ENCODE data around the gene FKBP10.
A peak's percentile ranks its signal among the peaks of the same experiment; 100 is the strongest.
"Not testable (repeated sequence)": the region's sequence is repeated elsewhere in the genome, so short reads cannot be mapped to it uniquely, and the experiment has no call there.

The FKBP10 gene

DNA sequence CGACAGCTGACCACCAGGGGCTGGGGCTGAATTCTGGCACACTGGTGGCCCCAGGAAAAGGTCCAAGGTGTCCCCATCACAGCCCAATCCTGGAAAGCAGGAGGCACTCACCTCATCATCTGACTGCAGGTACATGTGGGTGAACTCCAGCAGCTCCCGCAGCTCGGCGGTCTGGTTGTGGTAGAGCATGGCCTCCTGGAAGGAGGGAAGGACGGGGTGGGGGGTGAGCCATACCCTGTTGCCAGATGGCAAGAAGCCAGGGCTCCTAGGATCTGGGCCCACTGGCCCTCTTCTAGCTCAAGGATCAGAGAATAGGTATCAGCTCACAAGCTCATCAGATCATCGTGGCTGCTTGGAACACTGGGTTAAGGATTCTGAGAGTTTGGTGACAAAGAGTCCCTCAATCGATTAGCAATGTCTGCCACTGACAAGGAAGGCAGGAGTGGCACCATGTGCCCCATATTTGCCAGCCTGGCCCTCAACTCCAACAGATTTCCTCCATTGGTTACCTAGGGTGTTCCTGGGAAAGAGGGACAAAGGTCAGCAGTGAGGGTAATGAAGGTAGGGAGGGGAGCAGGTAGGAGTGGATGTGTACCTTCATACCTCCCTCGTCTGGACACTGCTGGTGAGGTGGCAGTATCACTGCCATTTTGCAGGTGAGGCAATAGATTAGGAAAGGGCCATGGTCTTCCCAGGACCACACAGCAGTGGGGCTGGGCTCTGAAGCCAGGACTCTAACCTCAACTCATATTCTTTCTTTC, 5.9 kb upstream of the FKBP10 start:
- DNase-seq (ENCODE audit: low read depth, low spot score) = no peak

DNA sequence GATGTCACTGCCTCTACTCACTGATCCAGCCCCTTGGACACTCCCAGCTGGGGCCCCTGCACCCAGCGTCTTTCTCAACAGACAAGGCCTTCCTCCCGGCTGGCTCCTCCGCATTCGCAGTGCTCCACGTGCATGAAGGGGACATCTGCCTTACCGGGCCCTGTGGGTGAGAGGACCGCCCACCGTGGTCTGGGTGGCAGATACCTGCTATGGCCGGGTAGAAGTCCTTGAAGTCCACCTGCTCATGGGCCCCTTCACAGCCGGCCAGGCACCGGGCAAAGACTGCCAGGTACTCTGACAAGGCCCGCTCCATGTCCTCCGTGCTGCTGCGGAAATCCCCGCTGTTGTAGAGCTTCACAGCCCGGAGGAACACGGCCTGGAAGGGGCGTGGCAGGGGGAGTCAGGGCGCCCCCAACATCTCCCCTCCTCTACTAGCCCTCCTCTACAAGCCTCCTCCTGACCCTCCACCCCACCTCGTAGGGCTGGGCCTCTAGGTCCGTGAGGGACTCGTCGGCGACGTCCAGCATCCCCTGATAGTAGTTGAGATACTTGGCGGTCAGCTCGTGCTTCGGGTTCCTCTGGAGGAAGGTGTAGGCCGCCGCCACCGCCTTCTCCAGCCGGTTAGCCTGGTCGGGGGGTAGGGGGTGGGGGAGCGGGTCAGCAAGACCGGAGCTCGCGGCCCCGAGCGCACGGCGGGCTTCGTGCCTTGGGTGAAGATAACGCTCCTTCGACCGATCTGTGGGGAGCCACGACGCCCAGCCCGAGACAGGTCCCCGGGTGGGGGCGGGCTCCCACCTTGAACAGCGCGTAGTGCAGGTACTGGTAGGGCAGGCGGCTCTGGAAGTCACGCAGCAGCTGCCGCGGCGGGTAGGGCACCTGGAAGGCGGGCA, 1.9 kb upstream of the FKBP10 start:
- no peak for DNase-seq (ENCODE audit: low read depth, low spot score)

- peak; percentile 94 for DNase-seq (ENCODE audit: low read depth, low spot score)
These were observed 1.0 kb upstream of the FKBP10 start, which contains the start of gene P3H4 for GRCh38 chr17:41811549-41812380. TSS of gene P3H4 (minus strand) at chr17:41811949. CDS start at chr17:41811915, 34 bp downstream.

- DNase-seq (ENCODE audit: low read depth, low spot score) = peak; percentile 25
These were observed 412 bp downstream of the FKBP10 start for GRCh38 chr17:41813152-41813680.

DNA sequence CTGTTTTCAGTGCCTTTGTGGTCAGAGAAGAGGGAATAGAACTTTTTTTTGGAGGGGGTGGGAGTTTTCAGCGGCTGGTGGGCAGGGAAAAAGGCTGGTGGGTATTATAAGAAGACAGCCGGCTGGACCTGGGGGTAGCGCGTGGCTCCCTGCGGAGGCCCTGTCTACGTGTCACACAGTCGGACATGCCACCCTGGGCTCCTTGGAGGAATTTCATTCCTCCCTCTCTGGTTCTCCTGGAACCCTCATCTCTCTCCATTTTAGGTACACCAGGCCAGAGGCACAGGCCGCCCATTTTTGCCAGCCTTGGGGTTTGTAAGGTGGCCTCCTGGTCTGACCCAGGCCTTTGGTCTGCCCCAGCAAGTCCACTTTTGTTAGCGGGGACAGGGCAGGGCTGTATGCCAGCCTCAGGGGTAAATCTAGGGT, 908 bp downstream of the FKBP10 start:
- peak; percentile 39 for DNase-seq (ENCODE audit: low read depth, low spot score)

GRCh38 chr17:41814195-41814594, 1.4 kb downstream of the FKBP10 start:
- peak; percentile 42 for DNase-seq (ENCODE audit: low read depth, low spot score)

- no peak for DNase-seq (ENCODE audit: low read depth, low spot score)
These were observed 4.0 kb downstream of the FKBP10 start for GRCh38 chr17:41816637-41817320.

DNA sequence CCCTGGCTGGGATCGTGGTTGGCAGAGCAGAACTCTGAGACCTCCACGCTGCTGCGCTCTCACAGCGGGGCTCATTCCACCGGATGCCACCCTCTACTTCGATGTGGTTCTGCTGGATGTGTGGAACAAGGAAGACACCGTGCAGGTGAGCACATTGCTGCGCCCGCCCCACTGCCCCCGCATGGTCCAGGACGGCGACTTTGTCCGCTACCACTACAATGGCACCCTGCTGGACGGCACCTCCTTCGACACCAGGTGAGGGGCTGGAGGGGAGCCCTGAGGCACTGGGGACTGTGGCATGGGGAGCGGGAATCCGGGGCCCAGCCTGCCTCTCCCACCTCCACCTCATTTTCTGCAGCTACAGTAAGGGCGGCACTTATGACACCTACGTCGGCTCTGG, 5.2 kb downstream of the FKBP10 start:
- no peak for DNase-seq (ENCODE audit: low read depth, low spot score)

DNA sequence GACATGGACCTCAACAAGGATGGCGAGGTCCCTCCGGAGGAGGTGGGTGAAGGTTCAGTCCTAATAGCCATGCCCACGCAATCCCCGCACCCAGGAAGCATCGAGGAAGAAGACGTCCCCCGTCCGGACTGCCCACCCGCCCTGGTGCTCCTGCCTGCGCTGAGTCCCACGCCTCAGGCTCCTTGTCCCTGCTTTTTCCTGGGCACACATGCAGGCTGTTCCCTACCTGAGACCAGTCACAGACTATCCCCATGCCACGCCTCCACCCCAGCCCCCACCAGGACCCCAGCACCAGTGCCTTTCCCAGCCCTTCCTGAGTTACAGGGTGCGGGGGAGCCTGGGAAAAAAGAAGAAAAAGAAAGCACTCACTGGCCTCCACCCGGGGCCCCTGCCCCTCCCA, 9.0 kb downstream of the FKBP10 start:
- no peak for DNase-seq (ENCODE audit: low read depth, low spot score)

DNA sequence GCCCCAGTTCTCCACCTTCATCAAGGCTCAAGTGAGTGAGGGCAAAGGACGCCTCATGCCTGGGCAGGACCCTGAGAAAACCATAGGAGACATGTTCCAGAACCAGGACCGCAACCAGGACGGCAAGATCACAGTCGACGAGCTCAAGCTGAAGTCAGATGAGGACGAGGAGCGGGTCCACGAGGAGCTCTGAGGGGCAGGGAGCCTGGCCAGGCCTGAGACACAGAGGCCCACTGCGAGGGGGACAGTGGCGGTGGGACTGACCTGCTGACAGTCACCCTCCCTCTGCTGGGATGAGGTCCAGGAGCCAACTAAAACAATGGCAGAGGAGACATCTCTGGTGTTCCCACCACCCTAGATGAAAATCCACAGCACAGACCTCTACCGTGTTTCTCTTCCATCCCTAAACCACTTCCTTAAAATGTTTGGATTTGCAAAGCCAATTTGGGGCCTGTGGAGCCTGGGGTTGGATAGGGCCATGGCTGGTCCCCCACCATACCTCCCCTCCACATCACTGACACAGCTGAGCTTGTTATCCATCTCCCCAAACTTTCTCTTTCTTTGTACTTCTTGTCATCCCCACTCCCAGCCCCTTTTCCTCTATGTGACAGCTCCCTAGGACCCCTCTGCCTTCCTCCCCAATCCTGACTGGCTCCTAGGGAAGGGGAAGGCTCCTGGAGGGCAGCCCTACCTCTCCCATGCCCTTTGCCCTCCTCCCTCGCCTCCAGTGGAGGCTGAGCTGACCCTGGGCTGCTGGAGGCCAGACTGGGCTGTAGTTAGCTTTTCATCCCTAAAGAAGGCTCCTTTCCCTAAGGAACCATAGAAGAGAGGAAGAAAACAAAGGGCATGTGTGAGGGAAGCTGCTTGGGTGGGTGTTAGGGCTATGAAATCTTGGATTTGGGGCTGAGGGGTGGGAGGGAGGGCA, 9.7 kb downstream of the FKBP10 start:
- no peak for DNase-seq (ENCODE audit: low read depth, low spot score)

- DNase-seq (ENCODE audit: low read depth, low spot score) = no peak
These were observed 10.3 kb downstream of the FKBP10 start for GRCh38 chr17:41823141-41823524.

GRCh38 chr17:41823580-41823979, 10.8 kb downstream of the FKBP10 start:
- DNase-seq (ENCODE audit: low read depth, low spot score) = no peak

DNA sequence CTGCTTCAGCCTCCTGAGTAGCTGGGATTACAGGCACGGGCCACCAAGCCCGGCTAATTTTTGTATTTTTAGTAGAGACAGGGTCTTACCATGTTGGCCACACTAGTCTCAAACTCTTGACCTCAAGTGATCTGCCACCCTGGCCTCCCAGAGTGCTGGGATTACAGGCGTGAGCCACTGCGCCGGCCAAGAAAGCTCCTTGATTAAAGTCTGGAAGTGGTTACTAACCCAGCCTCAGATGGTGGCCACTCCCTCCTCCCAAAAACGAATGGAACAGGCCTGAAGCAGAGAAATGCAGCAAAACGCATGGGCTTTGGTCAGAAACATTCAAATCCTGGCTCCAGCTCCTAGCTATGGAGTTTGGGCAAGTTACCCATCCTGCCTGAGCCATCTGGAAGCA, 11.3 kb downstream of the FKBP10 start:
- DNase-seq (ENCODE audit: low read depth, low spot score) = no peak

DNA sequence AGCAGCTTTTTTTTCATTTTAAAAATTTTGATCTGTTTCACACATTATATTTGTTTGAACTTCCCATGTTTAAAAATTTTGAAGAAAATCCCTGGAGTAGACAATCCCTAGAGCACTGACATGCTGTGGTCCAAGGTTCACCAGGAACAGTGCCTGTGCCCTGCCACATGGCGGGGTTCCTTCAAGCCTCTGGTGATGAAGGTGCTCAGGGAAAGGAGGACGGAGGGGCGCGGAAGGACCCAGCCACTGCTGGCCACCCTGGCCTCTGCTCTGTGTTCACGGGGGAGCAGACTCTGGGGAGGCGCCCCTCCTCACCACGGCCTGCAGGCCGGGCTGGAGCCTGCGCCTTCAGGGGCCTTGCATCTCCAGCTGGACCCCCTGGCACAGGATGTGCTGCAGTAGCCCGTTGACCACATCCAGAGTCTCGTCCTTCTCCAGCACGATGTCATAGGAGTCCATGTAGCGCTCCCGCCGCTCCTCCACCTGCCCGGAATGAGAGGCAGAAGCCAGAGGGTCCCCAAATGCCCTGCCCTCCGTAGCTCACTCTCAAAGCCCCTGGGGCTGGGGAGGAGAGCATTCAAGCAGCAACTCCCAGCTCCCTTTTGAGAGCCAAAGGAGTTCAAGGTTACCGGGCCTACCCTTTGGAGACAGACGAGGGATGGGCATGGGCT, 12.5 kb downstream of the FKBP10 start:
- DNase-seq (ENCODE audit: low read depth, low spot score) = no peak

DNA sequence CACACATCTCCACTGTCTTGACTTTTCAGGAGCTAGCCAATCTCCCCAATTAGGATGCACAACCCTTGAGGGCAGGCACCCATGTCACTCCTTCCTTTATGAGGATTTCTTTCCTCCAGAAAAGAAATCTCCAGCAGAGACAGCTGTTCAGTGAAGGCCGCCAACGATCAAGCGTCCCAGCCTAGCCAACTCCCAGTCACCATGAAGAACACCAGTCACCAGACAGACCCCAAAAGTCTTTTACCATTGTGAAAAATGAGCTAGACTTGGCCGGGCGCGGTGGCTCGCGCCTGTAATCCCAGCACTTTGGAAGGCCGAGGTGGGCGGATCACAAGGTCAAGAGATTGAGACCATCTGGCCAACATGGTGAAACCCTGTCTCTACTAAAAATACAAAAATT, 17.2 kb downstream of the FKBP10 start:
- DNase-seq (ENCODE audit: low read depth, low spot score) = not testable (repeated sequence)

GRCh38 chr17:41835214-41835799, 22.5 kb downstream of the FKBP10 start:
- DNase-seq (ENCODE audit: low read depth, low spot score) = no peak

GRCh38 chr17:41835800-41836549, 23.2 kb downstream of the FKBP10 start, which contains the start of gene NT5C3B:
TSS of gene NT5C3B (minus strand) at chr17:41836232. CDS start at chr17:41836193, 39 bp downstream.
- peak; percentile 79 for DNase-seq (ENCODE audit: low read depth, low spot score)
